Stomach (tissue), 9 donors: ENCODE measurements around the gene TENM4. TPM values are rescaled to one million over a fixed set of nuclear protein-coding genes. Genes with fewer than 3 reads are reported as not detected.

Source experiments
- DNase-seq, 2 donors: peaks; one replicate each; pipeline versions ENCODE4 v3.0.0 to v3.0.0-alpha.2; 2013 to 2019
- H3K27ac ChIP-seq, 5 donors: fragments of 200-600 bp in 4 of 5; sonication (generic) in 4 of 5; one replicate each; pipeline ENCODE4 v1.5.1; 2013 to 2019; ENCODE audit warnings: mild to moderate bottlenecking in 1 of 5, moderate library complexity in 1 of 5
- H3K27me3 ChIP-seq, 3 donors: fragments of 200-600 bp; sonication (generic); one replicate each; pipeline ENCODE4 v1.5.1; 2017 to 2019; ENCODE audit warnings: mixed run types in 1 of 3
- H3K36me3 ChIP-seq, 4 donors: fragments of 200-600 bp; sonication (generic); 1 replicate in 3 of 4; 2 replicates in 1 of 4; pipeline ENCODE4 v1.5.1; 2016 to 2019
- H3K4me1 ChIP-seq, 4 donors: fragments of 200-600 bp; sonication (generic); one replicate each; pipeline ENCODE4 v1.5.1; 2016 to 2019
- H3K4me3 ChIP-seq, 4 donors: fragments of 200-600 bp; sonication (generic) in 3 of 4; one replicate each; pipeline ENCODE4 v1.5.1; 2016 to 2019; ENCODE audit warnings: mild to moderate bottlenecking in 1 of 4
- H3K9me3 ChIP-seq, 4 donors: fragments of 200-600 bp; sonication (generic); one replicate each; pipeline ENCODE4 v1.5.1; 2016 to 2019
- EP300 ChIP-seq: sonication (generic); formaldehyde crosslinking; IDR thresholded peaks from one replicate; pipeline ENCODE4 v1.6.1; 2017; ENCODE audit warnings: antibody characterized with exemption
- POLR2A ChIP-seq, 4 donors: fragments of 450-650 bp; IDR thresholded peaks; one replicate each; pipeline ENCODE4 v1.6.1; 2016; ENCODE audit warnings: antibody characterized with exemption in 4 of 4, control low read depth in 2 of 4, mild to moderate bottlenecking in 1 of 4, moderate library complexity in 1 of 4
- POLR2AphosphoS5 ChIP-seq, 3 donors: sonication (generic); formaldehyde crosslinking; IDR thresholded peaks; one replicate each; pipeline ENCODE4 v1.6.1; 2016; ENCODE audit warnings: antibody characterized with exemption in 3 of 3
- WGBS, 5 donors: extraction: QIAGEN DNeasy Blood & Tissue Kit in 3 of 5; methylation state at CpG; one replicate each; pipeline versions ENCODE4 v1.1.5 to v1.1.7; 2013 to 2018; 5-methylcytosine and 5-hydroxymethylcytosine counted together
- intact Hi-C: fragments of 100-400 bp; cut with DNase I; formaldehyde crosslinking; loops from one replicate; pipeline ENCODE4 v1.15.1; 2023; ENCODE audit warnings: low total_unique reads
- polyA plus RNA-seq, 3 donors: library from polyadenylated mRNA; stranded (reverse); fragments of 200-250 nt; gene quantifications; one replicate each; pipeline ENCODE4 v1.2.3, GENCODE V29; 2013
- total RNA-seq, 5 donors: library from RNA; depleted of rRNA; stranded (reverse); fragments of >200 nt; gene quantifications; one replicate each; pipeline versions ENCODE4 v1.1.0 to v1.2.3, GENCODE V29; 2014 to 2016
- TF ChIP-seq, protein P1 (sequence below), 7 experiments: fragments of 450-650 bp in 4 of 7; fragments of 200-600 bp in 3 of 7; sonication (generic) in 3 of 7; IDR thresholded peaks; one replicate each; pipeline ENCODE4 v1.5.1; 2016 to 2019; ENCODE audit warnings: antibody characterized with exemption in 7 of 7, control low read depth in 2 of 7, mild to moderate bottlenecking in 1 of 7
- donor health status: healthy with polysubstance abuse.
- donor health status: Bipolar disorder and iron deficiency.
- donor health status: healthy.

Gene TENM4
- total and polyA plus RNA-seq, 8 donors = 0.06 to 13.2 (median 0.87) TPM; not detected in 1

DNA sequence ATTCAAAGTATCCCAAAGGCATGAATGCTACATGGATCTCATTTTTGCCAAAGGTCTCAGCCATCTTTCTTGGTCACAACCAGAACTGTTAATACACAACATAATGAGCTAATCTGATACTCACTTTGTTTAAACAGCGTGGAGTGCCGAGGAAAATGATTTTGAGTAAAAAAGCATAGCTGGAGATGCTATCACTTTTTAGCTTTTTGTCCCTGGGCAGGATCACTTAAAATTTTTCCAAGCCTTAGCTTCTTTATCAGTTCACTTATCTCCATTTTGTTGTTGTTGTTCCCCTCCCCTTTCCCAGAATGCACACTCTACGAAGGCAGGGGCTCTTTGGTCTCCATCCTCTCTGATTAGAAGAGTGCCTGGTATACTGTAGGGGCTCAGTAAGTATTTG is 636.8 kb downstream of the TENM4 start:
- TF ChIP-seq POLR2AphosphoS5 (IDR thresholded peaks at IDR 0.05) (no peak), EP300 (no peak), POLR2A (IDR thresholded peaks at IDR 0.05) (no peak)
- TF ChIP-seq, protein P1, sequence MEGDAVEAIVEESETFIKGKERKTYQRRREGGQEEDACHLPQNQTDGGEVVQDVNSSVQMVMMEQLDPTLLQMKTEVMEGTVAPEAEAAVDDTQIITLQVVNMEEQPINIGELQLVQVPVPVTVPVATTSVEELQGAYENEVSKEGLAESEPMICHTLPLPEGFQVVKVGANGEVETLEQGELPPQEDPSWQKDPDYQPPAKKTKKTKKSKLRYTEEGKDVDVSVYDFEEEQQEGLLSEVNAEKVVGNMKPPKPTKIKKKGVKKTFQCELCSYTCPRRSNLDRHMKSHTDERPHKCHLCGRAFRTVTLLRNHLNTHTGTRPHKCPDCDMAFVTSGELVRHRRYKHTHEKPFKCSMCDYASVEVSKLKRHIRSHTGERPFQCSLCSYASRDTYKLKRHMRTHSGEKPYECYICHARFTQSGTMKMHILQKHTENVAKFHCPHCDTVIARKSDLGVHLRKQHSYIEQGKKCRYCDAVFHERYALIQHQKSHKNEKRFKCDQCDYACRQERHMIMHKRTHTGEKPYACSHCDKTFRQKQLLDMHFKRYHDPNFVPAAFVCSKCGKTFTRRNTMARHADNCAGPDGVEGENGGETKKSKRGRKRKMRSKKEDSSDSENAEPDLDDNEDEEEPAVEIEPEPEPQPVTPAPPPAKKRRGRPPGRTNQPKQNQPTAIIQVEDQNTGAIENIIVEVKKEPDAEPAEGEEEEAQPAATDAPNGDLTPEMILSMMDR (IDR thresholded peaks at IDR 0.05) = no peak
- 76 to 85% (median 82%) methylated on average over 3 of the region's 3 CpGs for WGBS, 5 donors
- intact Hi-C loops = no loop called here

DNA sequence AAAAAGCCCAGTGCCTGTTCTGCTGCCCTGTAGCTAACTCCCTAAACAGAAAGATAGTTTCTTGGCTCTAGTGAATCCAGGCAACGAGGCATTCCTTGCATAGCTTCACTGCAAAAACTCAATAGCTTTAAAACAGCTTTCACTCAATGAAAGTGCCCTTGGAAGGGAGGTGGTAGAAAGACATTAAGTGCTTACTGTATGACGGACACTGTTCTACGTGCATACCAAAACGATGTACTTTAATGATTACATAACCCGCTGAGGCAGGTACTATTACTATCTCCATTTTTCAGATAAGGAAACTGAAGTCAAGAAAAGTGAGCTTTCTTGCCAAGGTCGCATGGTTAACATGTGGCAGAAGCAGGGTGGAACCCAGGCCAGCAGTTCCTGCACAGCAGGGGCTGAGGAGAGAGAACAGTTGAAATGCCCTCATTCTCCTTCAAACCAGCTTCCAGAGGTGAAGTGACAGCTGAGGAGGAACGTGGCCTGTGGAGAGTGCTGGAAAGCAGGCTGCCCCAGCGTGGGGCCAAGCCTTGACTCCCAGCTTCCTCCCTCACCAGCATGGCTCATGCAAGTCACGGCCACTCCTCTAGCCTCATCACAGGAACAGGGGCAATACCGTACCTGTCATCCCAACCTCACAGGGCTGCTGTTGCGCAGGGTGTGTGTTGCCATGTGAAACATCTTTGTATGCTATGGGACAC is 638.6 kb downstream of the TENM4 start:
- Histone ChIP-seq H3K36me3 (no peaks in the 10 kb centered on the region), H3K27ac (peak overlapping the region; percentile 72 to 83 (median 78)), H3K9me3 (no peaks in the 10 kb centered on the region), H3K27me3 (no peaks in the 10 kb centered on the region), H3K4me1 (peaks cover 19 to 53% (median 36%) of the 10 kb centered on the region in 4 donors), H3K4me3 (no peak overlapping the region)
- TF ChIP-seq EP300 = no peak
- TF ChIP-seq POLR2A (IDR thresholded peaks at IDR 0.05) = no peak
- TF ChIP-seq POLR2AphosphoS5 (IDR thresholded peaks at IDR 0.05) = peak in 1 of 3 donors; percentile 48
- 38 to 51% (median 40%) methylated on average over 11 of the region's 11 CpGs for WGBS, 5 donors
- intact Hi-C loops = no loop called here
- DNase-seq = peak; percentile 38 to 49

More for the DNA sequence above, 636.8 kb downstream of the TENM4 start:
- Histone ChIP-seq H3K36me3 (no peaks in the 10 kb centered on the region), H3K4me3 (no peak overlapping the region), H3K27me3 (no peaks in the 10 kb centered on the region), H3K4me1 (peaks cover 21 to 41% (median 33%) of the 10 kb centered on the region in 4 donors), H3K27ac (no peak overlapping the region), H3K9me3 (no peaks in the 10 kb centered on the region)
- DNase-seq = no peak

DNA sequence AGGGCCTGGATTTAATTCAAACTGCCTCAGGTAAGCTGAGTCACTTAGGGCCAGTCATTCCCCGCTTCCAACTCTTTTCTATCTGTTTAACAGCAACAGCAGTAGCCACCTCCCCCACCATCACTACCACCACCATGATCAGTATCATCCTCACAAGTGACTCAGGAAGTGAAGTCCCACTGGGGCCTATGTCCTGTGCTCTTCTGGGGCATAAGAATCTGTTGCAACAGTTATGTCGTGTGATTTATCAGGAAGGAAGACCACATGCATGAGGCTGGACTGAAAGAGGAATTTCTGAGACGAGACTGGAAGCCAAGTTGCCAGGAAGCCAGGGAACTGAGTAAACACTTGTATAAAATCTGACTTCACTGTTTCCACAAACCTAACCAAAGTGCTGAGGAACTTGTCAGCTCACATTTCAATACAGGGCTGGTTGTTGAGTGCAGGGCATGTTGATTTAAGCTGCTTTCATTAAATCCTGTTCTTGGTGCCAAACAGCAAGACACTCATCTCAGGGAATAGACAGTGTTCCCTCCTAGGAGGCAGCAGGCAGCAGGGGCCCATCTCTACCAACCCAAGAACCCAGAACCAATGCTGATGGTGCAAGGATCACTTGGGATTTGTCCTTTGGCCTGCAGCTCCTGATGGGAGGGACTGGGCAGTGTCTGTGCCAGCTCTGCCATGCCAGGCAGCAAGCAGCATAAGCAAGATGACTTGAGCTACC is 639.5 kb downstream of the TENM4 start:
- peaks cover 20 to 55% (median 36%) of the 10 kb centered on the region in 4 donors for H3K4me1 ChIP-seq
- intact Hi-C loops = no loop called here
- 1 to 7% (median 3%) methylated on average over 2 to 3 of the region's 3 CpGs for WGBS, 5 donors
- H3K27ac ChIP-seq = peak overlapping the region; percentile 72 to 83 (median 78)
- peak; percentile 69 to 84 for DNase-seq
- no peaks in the 10 kb centered on the region for H3K36me3 ChIP-seq
- no peak overlapping the region for H3K4me3 ChIP-seq
- peak in 2 of 3 donors; percentile 38 to 79 for TF ChIP-seq POLR2AphosphoS5 (IDR thresholded peaks at IDR 0.05)
- no peak for TF ChIP-seq EP300
- no peaks in the 10 kb centered on the region for H3K27me3 ChIP-seq
- no peaks in the 10 kb centered on the region for H3K9me3 ChIP-seq

DNA sequence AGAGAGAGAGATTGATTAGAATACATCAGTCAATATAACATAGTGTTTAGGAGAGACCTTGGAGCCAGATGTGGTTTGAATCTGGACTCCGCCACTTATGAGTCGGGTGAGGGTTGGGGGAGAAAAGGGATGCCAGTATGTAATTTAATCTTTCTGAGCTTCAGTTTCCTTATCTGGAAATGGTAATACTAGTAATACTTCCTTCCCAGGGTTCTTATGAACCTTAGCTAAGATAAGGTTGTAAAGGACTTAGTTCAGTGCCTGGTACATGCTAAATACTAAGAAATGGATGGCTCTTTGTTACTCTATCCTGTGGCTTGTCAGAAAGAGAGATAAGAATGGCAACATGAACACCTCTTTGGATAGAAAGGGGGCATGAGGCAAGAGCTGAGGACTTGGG is 640.1 kb downstream of the TENM4 start:
- no peak overlapping the region for H3K4me3 ChIP-seq

More for the DNA sequence above, 640.1 kb downstream of the TENM4 start:
- no peaks in the 10 kb centered on the region for H3K27me3 ChIP-seq
- no peaks in the 10 kb centered on the region for H3K36me3 ChIP-seq
- H3K4me1 ChIP-seq = peaks cover 25 to 55% (median 36%) of the 10 kb centered on the region in 4 donors
- H3K9me3 ChIP-seq = no peaks in the 10 kb centered on the region
- peak overlapping the region; percentile 44 to 83 (median 78) for H3K27ac ChIP-seq
- TF ChIP-seq POLR2AphosphoS5 (IDR thresholded peaks at IDR 0.05) (no peak), POLR2A (IDR thresholded peaks at IDR 0.05) (no peak), EP300 (no peak)
- TF ChIP-seq, protein P1 (IDR thresholded peaks at IDR 0.05) = no peak
- WGBS, 5 donors = 40 to 75% (median 53%) methylated on average over 2 of the region's 2 CpGs
- intact Hi-C loops = no loop called here
- no peak for DNase-seq
